ENCODE results near the gene ADAM17.

Gene ADAM17

GRCh38 chr2:9463698-9464034 is 92.0 kb downstream of the ADAM17 start:
- DNase-seq, result peak; percentile 53

- no peak for DNase-seq
These were observed 92.5 kb downstream of the ADAM17 start for GRCh38 chr2:9462886-9463697.

- DNase-seq, result no peak
These were observed 93.3 kb downstream of the ADAM17 start for GRCh38 chr2:9462313-9462712.

GRCh38 chr2:9461079-9461478 is 94.6 kb downstream of the ADAM17 start:
- no peak for DNase-seq

GRCh38 chr2:9460441-9461017 is 95.1 kb downstream of the ADAM17 start:
- DNase-seq, result no peak

GRCh38 chr2:9451231-9451630 is 104.4 kb downstream of the ADAM17 start:
- DNase-seq, result no peak

GRCh38 chr2:9445089-9445488 is 110.5 kb downstream of the ADAM17 start:
- no peak for DNase-seq

- DNase-seq, result no peak
These were observed 112.1 kb downstream of the ADAM17 start for GRCh38 chr2:9443526-9443925.

- DNase-seq, result no peak
These were observed 114.1 kb downstream of the ADAM17 start for GRCh38 chr2:9441556-9441955.

GRCh38 chr2:9440058-9440727 is 115.4 kb downstream of the ADAM17 start:
- no peak for DNase-seq

GRCh38 chr2:9439536-9439935 is 116.1 kb downstream of the ADAM17 start:
- DNase-seq, result no peak
